ENCODE measurements around the gene AGBL4. TPM values are rescaled to one million over a fixed set of nuclear protein-coding genes. Genes with fewer than 3 reads are reported as not detected.

The AGBL4 gene
- polyA plus RNA-seq, 1 donor (not counting 4 experiments of a cell fraction or from before 2014, with no cell fraction given): not detected

DNA sequence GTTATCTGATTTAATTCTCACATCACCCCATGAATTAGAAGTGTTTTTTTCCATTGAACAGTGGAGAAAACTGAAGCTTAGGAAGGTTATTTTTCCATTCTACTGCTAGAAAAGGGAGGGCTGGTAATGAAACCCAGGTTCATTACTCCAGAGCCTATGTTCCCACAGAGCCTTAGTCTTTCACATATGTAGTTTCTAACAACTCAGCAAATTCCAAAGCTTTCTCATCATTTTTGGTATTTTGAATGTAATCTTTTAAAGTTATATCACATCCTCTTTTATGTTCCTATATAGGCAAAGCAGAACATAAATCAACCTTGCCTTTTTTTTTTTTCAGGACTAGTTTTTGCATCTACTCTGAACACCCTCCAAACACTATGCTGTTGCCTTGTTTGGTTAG lies 1115.1 kb downstream of the AGBL4 start:
- H3K9ac ChIP-seq (ENCODE audit: control insufficient read depth, extremely low read depth, insufficient read depth, low read length): no peak overlapping the region
- no peaks in the 10 kb centered on the region for H3K9me1 ChIP-seq (ENCODE audit: control insufficient read depth, extremely low read depth, insufficient read depth, low read length)
- H3K9me3 ChIP-seq (ENCODE audit: control insufficient read depth, low read depth, low read length): no peaks in the 10 kb centered on the region
- no peaks in the 10 kb centered on the region for H4K20me1 ChIP-seq (ENCODE audit: control insufficient read depth, extremely low read depth, insufficient read depth, low read length)
- no peak overlapping the region for H3K4me2 ChIP-seq (ENCODE audit: control insufficient read depth, extremely low read depth, insufficient read depth, low read depth, low read length)
- H3K4me1 ChIP-seq (ENCODE audit: control insufficient read depth, extremely low read depth, insufficient read depth, low read length): no peaks in the 10 kb centered on the region
- H3K79me2 ChIP-seq (ENCODE audit: control insufficient read depth, insufficient read depth, low read length): no peaks in the 10 kb centered on the region
- H3K27me3 ChIP-seq (ENCODE audit: control insufficient read depth, extremely low read depth, insufficient read depth, low read length): no peaks in the 10 kb centered on the region
- H3K4me3 ChIP-seq (ENCODE audit: control insufficient read depth in 2 of 3, extremely low read depth in 1 of 3, insufficient read depth in 2 of 3, low read depth in 1 of 3, low read length in 3 of 3): no peak overlapping the region
- no peak overlapping the region for H3K27ac ChIP-seq (ENCODE audit: control insufficient read depth, insufficient read depth, low read length)
- FAIRE-seq (no peak), DNase-seq (ENCODE audit: low read depth, low spot score) (no peak)
- H3K36me3 ChIP-seq (ENCODE audit: control insufficient read depth in 2 of 2, extremely low read depth in 1 of 2, insufficient read depth in 2 of 2, low read length in 2 of 2): no peaks in the 10 kb centered on the region
- dilution Hi-C loops (cut with MboI; ENCODE audit: extremely low pct_ligation_motif_present, low sequenced_read_pairs): no loop called here
- TF ChIP-seq CTCF (optimal IDR thresholded peaks at IDR 0.05 in 1 of 3, IDR thresholded peaks at IDR 0.05 in 1 of 3, conservative IDR thresholded peaks at IDR 0.05 in 1 of 3; ENCODE audit: extremely low read depth in 1 of 3, insufficient read depth in 2 of 3, low read length in 3 of 3) (no peak), EZH2 (IDR thresholded peaks at IDR 0.05; ENCODE audit: low read length) (no peak)
- no peak overlapping the region for H2AFZ ChIP-seq (ENCODE audit: control insufficient read depth, low read length)

GRCh38 chr1:48906729-48907128 lies 1117.0 kb downstream of the AGBL4 start:
- Histone ChIP-seq H3K9me1 (ENCODE audit: control insufficient read depth, extremely low read depth, insufficient read depth, low read length) (no peaks in the 10 kb centered on the region), H3K27ac (ENCODE audit: control insufficient read depth, insufficient read depth, low read length) (no peak overlapping the region), H2AFZ (ENCODE audit: control insufficient read depth, low read length) (no peak overlapping the region), H4K20me1 (ENCODE audit: control insufficient read depth, extremely low read depth, insufficient read depth, low read length) (no peaks in the 10 kb centered on the region), H3K4me3 (ENCODE audit: control insufficient read depth in 2 of 3, extremely low read depth in 1 of 3, insufficient read depth in 2 of 3, low read depth in 1 of 3, low read length in 3 of 3) (no peak overlapping the region), H3K27me3 (ENCODE audit: control insufficient read depth, extremely low read depth, insufficient read depth, low read length) (no peaks in the 10 kb centered on the region), H3K4me2 (ENCODE audit: control insufficient read depth, extremely low read depth, insufficient read depth, low read depth, low read length) (no peak overlapping the region), H3K9ac (ENCODE audit: control insufficient read depth, extremely low read depth, insufficient read depth, low read length) (no peak overlapping the region), H3K36me3 (ENCODE audit: control insufficient read depth in 2 of 2, extremely low read depth in 1 of 2, insufficient read depth in 2 of 2, low read length in 2 of 2) (no peaks in the 10 kb centered on the region), H3K4me1 (ENCODE audit: control insufficient read depth, extremely low read depth, insufficient read depth, low read length) (no peaks in the 10 kb centered on the region), H3K9me3 (ENCODE audit: control insufficient read depth, low read depth, low read length) (no peaks in the 10 kb centered on the region), H3K79me2 (ENCODE audit: control insufficient read depth, insufficient read depth, low read length) (no peaks in the 10 kb centered on the region)
- DNase-seq (ENCODE audit: low read depth, low spot score): no peak
- dilution Hi-C loops (cut with MboI; ENCODE audit: extremely low pct_ligation_motif_present, low sequenced_read_pairs): no loop called here
- FAIRE-seq: no peak
- TF ChIP-seq EZH2 (IDR thresholded peaks at IDR 0.05; ENCODE audit: low read length) (no peak), CTCF (optimal IDR thresholded peaks at IDR 0.05 in 1 of 3, IDR thresholded peaks at IDR 0.05 in 1 of 3, conservative IDR thresholded peaks at IDR 0.05 in 1 of 3; ENCODE audit: extremely low read depth in 1 of 3, insufficient read depth in 2 of 3, low read length in 3 of 3) (no peak)

Measured in keratinocyte (primary cell).